GM18858 (cell line): ENCODE data around the gene RINT1.
A peak's percentile ranks its signal among the peaks of the same experiment; 100 is the strongest.
"Not testable (repeated sequence)": the region's sequence is repeated elsewhere in the genome, so short reads cannot be mapped to it uniquely, and the experiment has no call there.

ENCODE experiments used
- ATAC-seq: cut with Tn5 transposase; IDR thresholded peaks from one replicate; pipeline ENCODE4 v1.9.1; 2021; ENCODE audit not compliant: unreplicated experiment

RINT1 gene

DNA sequence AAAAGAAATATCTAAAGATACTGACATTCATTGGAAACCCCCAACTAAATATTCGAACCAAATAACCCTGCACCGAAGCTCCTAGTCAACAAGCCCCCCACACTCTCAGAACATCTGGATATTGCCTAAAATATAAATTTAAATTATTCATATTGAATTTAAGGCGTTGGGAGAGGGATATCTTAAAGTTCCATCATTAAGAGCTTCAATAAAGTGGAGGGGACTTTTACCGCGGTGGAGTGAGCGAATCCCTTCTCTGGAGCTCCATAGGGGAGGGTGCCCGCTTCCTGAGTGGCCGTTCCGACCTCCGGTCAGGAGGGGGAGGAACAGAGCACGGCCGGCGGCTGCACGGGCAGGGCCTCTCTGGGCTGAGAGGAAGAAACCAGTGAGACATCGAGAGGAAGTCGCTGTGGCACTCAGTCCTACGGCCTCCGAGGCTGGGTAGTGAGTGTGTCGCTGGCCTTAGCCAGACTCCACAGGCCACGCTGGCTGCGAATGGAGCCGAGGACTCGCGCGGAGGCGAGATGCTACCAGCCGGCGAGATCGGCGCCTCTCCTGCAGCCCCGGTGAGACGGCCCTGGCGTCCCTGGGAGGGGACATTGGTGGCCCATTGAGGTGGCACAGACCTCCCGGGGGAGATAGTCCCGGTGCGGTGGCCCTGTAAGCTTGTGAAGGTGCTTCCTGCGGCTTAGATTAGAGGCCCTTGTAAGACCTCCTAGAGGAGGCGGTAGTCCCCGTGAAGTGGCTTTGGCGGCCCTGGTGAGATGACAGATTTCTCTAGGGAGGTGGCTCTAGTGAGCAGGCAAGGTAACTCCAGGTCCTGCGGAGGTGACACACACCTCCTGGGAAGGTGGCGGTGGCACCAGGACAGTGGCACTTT, at the start of gene RINT1:
Gene RINT1, plus strand, starts transcription at position 410 of the 880 bp plus-strand sequence. Its CDS starts 115 bp downstream, at position 525.
- ATAC-seq: peak; percentile 91

DNA sequence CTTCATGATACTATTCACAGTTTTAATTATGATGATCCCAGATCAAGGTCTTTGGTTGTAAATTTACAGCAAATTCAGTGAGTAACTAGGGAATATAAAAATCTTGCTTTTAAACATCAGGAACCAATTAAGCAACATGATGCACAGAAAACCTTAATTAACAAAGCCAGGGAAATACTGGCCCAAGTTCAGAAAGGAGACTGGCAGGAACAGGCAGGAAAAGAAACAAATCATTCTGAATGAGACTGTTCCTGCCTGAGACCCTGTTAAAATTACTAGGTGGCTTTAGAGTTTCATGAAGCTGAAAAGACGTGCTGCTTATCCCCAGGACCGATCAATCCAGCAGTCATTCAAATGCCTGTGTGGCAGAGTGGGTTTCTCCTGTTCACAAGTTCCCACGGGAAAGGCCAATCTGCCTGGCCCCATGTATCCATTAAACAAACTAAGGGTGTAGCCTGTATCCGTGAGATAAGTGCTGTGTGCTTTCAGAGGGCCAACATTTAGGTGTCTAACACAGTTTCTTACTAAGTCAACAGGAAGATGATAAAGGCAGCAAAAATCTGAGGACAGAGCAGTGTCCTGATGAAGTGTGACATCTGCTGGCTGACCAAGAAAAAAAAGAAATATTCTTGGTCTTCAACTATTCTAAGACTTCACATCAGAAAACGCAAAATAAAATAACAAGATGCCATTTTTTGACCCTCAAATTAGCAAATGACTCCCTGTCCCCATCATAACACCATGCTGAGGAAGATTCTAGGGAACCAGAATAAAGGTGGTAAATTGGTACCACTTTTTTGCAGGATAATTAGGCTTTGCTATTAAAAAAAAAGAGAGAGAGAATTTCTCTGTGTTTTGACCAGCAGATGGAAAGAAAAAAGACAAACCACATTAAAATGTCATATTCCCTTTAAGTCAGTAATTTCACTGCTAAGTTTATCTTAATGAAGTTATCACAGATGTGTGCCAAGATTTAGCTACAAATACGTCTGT, 44.1 kb upstream of the RINT1 start:
- no peak for ATAC-seq

DNA sequence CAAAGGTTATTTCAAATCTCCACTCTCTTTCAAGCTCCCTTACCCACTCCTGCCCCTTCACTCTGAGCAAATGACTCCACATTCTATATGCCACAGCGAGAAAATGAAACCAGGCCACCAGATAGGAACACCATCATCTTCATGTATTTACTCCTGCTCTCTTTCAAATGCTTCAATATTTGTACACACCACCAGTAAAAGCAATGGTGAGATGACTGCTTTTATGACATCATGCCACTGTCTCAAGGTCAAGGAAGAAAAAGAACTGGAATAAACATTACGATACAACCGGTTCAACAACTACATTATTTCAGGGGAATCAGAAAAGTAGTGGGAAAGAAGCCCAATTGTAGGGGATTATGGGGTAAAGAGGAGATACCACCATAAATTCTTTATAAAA, 42.6 kb upstream of the RINT1 start:
- ATAC-seq: no peak

DNA sequence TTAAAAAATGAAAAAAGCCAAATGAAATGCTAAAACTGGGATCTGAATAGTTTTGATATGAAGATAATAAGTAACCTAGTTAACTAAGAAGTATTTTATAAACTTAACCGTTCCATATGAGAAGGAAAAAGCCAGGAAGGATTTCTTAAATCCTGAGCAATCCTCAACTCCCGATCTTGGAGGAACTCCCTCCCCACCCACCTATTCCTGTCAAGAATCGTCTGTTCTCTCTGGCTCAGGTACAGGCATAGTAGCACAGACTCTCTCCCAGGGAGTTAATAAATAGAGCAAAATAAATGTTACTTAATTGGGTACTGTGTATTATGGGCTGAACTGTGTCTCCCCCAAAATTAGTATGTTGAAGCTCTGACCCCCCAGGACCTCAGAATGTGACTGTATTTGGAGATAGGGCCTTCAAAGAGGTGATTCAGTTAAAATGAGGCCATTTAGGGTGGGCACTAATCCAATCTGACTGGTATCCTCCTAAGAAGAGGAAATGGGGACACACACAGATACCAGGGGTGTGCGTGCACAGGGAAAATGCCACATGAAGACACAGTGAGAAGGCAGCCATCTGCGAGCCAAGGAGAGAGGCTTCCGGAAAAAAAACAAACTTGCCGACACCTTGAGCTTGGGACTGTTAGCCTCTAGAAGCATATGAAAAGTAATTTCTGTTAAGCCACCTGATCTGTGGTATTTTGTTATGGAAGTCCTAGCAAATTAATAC, 38.6 kb upstream of the RINT1 start:
- ATAC-seq: no peak

DNA sequence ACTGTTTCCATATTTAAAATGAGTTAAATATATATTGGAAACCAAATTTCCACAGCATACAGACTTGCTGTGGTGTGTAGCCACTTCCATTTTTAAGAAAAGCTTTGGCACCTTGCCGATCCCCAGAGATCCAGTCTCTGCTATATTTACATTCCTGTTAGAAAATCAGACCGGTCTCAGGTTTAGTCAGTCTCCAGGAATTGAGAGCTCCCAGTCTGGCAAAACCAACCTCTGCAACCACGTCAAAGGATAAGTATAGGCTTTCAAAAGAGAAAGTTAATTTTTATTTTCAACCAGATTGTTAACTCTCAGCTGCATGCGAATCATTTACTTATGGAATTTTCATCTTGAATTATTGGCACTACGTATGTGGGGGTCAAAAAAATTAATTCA, 38.1 kb upstream of the RINT1 start:
- ATAC-seq: no peak

DNA sequence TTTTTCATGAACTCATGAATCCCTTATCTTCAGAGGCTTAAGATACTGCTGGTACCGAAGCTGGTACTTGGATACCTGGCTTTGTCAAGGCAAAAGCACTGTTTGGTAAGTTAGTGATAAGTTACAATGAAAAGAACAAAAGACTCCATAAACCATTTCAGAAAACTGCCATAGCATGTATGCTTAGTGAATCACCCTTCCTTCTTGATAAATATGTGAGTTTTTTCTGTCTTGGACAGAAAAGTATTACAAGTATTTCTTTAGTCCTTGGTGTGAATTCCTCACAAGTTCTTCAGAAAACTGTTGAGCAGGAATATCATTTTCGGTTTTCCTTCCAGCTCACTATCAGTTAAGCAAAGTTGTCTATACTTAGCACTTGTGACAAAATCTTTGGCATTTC, 35.5 kb upstream of the RINT1 start:
- no peak for ATAC-seq

DNA sequence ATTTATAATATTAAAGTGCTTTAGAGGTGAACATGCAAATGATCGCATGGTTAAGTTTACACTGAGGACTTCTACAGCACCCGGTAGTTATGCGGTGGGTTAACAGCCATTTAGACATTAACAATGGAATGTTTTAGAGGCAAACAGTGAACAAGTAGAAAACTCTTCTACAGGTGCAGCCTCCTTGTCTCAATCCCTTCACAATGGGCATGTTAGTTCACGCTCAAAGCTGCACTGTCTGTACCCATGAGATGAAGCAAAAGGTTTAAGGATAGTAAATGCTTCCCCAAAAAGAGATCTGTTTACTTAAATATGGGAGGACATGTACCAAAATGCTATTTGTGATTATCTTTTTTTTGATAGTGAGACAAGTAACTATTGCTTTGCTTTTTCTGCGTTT, 35.0 kb upstream of the RINT1 start:
- ATAC-seq: no peak

DNA sequence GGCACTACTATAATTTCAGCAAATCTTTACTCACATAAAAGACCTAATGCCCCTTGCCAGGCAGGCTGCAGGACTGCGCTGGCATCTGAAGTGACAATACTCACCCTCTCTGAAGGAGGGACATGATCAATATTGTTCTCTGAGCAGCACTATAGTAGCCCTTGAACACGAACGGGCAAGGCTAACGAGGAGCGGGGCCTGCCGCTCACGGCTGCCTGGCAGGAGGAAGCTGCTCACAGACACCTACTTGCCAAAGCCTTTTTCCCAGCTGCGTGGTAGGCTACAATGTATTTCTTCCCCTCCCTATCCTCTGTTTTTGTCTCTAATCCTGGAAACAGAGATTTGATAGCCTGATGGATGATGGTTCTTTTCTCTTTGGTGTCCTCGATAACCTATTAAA, 29.8 kb upstream of the RINT1 start:
- no peak for ATAC-seq

DNA sequence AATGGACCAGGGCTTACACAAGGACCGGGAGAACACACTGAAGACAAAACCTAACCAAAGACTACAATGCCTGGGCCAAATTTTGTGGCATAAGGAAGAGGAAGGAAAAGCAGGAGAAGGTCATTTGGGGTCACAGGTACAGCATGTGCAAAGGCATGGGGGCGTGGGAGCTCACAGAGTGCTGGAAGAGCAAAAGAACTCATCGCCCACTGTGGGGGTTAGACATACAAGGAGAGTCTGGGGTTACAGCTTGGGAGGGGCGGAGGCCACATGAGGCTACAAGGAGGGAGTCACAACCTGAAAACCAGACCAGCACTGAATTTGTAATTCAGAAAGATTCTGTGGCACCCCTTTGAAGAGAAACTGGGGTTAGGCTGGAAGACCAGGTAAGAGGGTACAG, 19.6 kb upstream of the RINT1 start:
- no peak for ATAC-seq

DNA sequence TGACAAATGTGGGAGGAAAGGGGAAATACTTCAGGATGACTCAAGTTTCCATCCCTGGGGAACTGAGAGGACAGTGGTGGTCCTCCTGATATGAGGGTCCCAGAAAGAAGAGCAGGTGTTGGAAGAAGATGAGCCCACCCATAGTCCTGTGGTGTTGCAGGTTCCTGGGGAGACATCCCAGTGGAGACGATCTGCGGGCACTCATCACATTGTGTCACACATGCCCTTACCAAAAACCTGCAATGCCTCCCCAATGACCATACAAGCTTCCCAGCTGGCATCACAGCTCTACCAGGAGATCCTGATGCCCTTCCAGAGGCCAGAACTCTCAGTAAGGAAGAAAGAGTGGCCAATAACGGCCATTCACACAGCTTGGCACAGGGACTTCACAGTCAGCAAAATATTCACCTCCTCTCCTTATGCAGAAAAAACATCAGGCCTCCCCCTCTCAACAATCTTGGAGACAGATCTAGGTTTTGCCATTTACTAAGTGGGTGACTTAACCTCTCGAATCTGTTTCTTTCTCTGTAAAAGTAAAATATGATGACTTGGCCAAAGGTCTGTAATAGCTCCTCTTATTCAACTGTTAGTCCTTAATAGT, 19.0 kb upstream of the RINT1 start:
- no peak for ATAC-seq

DNA sequence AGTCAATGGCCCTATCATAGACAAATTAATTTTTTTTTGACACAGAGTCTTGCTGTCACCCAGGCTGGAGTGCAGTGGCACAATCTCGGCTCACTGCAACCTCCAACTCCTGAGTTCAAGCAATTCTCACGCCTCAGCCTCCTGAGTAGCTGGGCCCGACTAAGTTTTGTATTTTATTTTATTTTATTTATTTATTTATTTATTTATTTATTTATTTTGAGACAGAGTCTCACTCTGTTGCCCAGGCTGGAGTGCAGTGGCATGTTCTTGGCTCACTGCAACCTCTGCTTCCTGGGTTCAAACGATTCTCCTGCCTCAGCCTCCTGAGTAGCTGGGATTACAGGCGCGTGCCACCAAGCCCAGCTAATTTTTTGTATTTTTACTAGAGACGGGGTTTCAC, 16.4 kb upstream of the RINT1 start:
- not testable (repeated sequence) for ATAC-seq

DNA sequence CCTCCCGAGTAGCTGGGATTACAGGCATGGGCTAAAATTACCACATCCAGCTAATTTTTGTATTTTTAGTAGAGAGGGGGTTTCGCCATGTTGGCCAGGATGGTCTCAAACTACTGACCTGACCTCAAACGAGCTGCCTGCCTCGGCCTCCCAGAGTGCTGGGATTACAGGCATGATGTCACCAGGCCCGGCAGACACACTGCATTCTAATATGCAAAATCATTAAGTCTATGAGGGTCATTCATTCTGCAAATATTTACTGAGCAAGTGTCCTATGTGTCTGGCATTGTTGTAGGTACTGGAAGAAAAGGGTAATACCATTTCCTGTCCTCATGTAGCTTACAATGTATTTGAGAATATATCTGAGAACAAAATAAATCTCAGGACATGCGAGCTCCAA, 12.6 kb upstream of the RINT1 start:
- ATAC-seq: no peak

DNA sequence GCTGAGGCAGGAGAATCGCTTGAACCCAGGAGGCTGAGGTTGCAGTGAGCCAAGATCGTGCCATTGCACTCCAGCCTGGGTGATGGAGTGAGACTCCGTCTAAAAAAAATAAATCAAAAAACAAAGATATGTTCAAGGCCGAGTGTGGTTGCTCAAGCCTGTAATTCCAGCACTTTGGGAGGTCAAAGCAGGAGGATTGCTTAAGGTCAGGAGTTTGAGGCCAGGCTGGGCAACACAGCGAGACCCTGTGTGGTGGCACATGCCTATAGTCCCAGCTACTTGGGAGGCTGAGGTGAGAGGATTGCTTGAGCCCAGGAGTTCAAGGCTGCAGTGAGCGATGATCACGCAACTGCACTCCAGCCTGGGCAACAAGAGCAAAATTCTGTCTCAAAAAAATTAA, 11.4 kb upstream of the RINT1 start:
- not testable (repeated sequence) for ATAC-seq

DNA sequence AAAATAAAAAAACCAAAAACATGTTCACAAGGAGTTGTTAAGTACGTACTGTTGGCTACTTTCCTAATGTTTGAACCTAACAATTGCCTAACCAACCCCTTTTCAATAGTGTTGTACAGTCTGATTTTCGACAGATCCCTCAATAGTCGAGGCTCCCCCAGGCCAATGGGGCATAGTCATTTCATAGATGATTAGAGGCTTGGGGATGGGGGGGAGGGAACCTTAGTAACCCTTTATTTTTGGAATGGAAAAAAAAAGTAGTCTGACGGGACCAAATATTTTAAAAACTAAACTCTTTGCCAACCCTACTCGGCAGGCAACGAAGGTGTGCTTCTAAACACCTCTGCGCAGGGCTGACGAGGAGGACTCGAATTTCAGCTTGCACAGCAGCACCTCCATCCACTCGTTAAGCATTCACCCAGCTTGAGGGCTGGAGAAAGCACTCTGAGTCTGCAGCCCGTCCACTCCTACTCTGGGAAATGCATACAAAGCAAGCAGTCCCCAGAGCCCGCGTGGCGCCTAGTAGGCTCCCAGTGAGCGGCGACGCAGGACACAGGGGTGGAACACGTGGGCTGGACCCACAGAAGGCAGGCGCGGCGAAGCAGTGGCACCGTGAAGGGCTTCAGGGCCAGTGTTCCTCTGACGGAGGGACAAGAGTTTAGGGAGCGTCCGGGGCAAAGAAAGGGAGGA, 10.8 kb upstream of the RINT1 start:
- ATAC-seq: peak; percentile 24

DNA sequence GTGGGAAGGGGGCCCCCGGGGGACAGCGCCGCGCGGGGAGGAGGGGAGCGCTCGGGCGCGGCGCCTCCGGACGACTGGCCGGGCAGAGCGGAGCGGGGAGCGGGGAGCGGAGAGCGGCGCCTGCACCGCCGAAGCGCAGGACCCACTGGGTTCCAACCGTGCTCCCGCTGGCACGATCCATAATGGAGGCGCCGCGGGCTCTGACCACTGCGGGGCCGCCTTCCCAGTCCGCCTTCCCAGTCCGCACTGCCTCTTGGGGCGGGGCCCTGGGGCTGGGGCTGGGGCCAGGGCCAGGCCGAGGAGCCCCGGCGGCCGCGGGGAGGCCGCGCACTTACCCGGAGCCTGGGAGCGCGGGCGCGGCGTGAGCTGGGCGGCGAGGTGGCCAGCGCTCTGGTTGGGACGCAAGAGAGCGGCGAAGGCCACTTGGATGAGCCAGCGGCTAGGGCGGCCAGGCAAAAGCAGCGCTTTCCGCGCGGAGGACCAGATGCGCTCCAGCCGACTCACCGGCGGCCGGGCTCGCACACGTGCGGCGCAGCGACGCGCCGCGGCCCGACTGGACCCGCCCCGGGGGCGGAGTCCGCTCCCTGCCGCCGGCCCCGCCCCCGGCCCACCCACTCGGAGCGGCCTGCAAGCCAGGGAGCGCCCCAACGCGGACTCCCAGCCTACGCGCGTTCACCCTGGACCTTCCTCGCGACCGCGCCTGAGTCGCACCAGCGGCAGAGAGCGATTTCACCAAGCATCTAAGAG, 10.1 kb upstream of the RINT1 start, which contains the start of gene PUS7:
Gene PUS7, minus strand, starts transcription at position 555 of the 747 bp plus-strand sequence. CDS start 13,759 bp downstream, outside the sequence.
- ATAC-seq: peak; percentile 68

DNA sequence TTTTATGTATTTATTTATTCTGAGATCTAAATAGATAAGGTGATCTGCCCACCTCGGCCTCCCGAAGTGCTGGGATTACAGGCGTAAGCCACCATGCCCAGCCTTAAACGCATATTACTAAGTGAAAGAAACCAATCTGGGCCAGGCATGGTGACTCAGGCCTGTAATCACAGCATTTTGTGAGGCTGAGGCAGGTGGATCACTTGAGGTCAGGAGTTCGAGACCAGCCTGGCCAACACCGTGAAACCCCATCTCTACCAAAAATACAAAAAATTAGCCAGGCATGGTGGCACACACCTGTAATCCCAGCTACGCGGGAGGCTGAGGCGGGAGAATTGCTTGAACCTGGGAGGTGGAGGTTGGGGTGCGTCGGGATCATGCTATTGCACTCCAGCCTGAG, 7.6 kb upstream of the RINT1 start:
- not testable (repeated sequence) for ATAC-seq

DNA sequence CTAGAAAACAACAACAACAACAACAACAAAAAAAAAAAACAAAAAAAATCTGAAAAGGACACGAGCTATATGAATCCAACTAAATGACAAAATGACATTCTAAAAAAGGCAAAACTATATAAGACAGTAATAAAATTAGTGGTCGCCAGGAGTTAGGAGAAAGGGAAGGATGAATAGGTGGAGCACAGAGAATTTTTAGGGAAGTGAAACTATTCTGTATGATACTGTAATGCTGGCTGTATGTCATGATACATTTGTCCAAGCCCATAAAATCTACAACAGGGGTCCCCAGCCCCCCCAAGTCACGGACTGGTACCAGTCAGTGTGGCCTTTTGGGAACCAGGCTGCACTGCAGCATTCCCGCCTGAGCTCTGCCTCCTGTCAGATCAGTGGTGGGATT, 7.2 kb upstream of the RINT1 start:
- no peak for ATAC-seq

DNA sequence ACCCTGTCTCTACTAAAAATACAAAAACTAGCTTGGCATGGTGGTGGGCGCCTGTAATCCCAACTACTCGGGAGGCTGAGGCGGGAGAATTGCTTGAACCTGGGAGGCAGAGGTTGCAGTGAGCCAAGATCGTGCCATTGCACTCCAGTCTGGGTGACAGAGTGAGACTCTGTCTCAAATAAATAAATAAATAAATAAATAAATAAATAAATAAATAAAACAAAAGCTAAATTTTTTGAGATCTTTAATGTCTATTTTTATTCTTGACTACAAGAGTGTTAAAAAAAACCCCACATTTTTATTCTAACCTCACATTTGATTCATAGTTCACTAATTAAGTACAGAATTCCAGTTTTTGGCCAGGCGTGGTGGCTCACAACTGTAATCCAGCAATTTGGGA, 4.3 kb upstream of the RINT1 start:
- not testable (repeated sequence) for ATAC-seq

DNA sequence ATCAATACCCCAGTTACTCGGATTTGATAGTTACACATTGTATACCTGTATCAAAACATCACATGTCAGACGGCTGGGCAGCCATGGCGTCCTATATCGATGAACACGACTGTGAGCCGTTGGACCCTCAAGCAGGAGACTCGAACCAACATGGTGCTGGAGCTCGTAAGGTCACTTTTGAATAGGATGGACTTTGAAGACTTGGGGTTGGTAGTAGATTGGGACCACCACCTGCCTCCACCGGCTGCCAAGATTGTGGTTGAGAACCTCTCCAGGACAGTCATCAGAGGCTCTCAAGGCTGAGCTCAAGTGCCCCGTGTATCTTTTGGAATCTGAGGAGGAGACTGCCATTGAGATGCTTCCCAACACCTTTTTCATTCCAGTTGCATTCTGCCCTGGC, 1.9 kb upstream of the RINT1 start:
- no peak for ATAC-seq
